ENCODE results near the gene DOK7. TPM values are rescaled to one million over a fixed set of nuclear protein-coding genes. Genes with fewer than 3 reads are reported as not detected.

The DOK7 gene
- total RNA-seq, 2 experiments from 2014 or later: not detected

DNA sequence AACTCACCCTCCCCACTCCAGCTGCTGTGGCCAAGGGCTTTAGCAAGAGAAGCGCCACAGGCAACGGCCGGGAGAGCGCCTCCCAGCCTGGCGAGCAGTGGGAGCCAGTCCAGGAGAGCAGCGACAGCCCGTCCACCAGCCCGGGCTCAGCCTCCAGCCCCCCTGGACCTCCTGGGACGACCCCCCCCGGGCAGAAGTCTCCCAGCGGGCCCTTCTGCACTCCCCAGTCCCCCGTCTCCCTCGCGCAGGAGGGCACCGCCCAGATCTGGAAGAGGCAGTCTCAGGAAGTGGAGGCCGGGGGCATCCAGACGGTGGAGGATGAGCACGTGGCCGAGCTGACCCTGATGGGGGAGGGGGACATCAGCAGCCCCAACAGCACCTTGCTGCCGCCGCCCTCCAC, 32.6 kb upstream of the DOK7 start:
- CTCF ChIA-PET: no interaction called here
- Histone ChIP-seq H3K36me3 (ENCODE audit: insufficient read depth, low read length) (no peaks in the 10 kb centered on the region), H3K4me1 (ENCODE audit: insufficient read depth, low read length) (no peaks in the 10 kb centered on the region), H3K27ac (ENCODE audit: low read depth in 1 of 2, low read length in 2 of 2) (no peak overlapping the region), H3K9me3 (ENCODE audit: control insufficient read depth in 1 of 2, insufficient read depth in 1 of 2, low read length in 2 of 2) (no peaks in the 10 kb centered on the region), H3K27me3 (ENCODE audit: control insufficient read depth in 1 of 2, insufficient read depth in 2 of 2, low read length in 2 of 2) (no peaks in the 10 kb centered on the region), H3K4me3 (ENCODE audit: low read length) (no peak overlapping the region)
- TF ChIP-seq, protein P1, sequence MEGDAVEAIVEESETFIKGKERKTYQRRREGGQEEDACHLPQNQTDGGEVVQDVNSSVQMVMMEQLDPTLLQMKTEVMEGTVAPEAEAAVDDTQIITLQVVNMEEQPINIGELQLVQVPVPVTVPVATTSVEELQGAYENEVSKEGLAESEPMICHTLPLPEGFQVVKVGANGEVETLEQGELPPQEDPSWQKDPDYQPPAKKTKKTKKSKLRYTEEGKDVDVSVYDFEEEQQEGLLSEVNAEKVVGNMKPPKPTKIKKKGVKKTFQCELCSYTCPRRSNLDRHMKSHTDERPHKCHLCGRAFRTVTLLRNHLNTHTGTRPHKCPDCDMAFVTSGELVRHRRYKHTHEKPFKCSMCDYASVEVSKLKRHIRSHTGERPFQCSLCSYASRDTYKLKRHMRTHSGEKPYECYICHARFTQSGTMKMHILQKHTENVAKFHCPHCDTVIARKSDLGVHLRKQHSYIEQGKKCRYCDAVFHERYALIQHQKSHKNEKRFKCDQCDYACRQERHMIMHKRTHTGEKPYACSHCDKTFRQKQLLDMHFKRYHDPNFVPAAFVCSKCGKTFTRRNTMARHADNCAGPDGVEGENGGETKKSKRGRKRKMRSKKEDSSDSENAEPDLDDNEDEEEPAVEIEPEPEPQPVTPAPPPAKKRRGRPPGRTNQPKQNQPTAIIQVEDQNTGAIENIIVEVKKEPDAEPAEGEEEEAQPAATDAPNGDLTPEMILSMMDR (IDR thresholded peaks at IDR 0.05): no peak
- peaks cover 16% of the 10 kb centered on the region for H3K36me3 Mint-ChIP-seq (ENCODE audit: low read depth)
- no peak overlapping the region for H3K4me3 Mint-ChIP-seq
- intact Hi-C loops (cut with DNase I, micrococcal nuclease): no loop called here
- DNase-seq: no peak
- H3K27ac Mint-ChIP-seq: no peak overlapping the region
- H3K4me1 Mint-ChIP-seq (ENCODE audit: low read depth): no peaks in the 10 kb centered on the region
- no peaks in the 10 kb centered on the region for H3K27me3 Mint-ChIP-seq
- no peaks in the 10 kb centered on the region for H3K9me3 Mint-ChIP-seq
- no peak for ATAC-seq (ENCODE audit: poor library complexity)
- POLR2A ChIA-PET: no interaction called here

DNA sequence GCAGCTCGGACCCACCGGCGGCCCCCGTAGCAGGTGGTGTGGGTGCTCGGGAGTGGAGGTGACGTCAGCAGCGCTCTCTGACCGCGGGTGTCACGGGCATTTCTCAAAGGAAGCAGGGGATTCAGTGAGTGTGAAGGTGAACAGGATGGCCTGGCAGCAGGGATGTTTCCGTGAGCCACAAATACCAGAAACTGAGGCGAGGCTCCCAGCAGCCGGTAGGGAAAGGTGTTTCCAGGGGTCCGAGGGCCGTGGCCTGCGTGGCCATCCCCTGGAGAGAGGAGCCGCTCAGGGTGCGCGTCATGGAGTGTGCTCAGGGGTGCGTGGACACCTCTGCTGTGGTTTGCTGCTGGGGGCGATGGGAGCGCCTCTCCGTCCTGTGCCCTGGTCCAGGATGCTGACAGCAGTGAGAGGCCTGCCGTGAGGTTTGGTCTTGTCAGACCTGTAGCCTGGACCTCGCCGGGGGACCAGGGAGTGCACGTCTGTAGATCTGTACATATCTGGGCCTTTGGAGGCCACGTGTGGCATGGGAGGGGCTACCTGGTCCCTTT, 31.6 kb upstream of the DOK7 start:
- Histone ChIP-seq H3K36me3 (ENCODE audit: insufficient read depth, low read length) (no peaks in the 10 kb centered on the region), H3K4me3 (ENCODE audit: low read length) (no peak overlapping the region), H3K9me3 (ENCODE audit: control insufficient read depth in 1 of 2, insufficient read depth in 1 of 2, low read length in 2 of 2) (no peaks in the 10 kb centered on the region), H3K4me1 (ENCODE audit: insufficient read depth, low read length) (no peaks in the 10 kb centered on the region), H3K27me3 (ENCODE audit: control insufficient read depth in 1 of 2, insufficient read depth in 2 of 2, low read length in 2 of 2) (no peaks in the 10 kb centered on the region), H3K27ac (ENCODE audit: low read depth in 1 of 2, low read length in 2 of 2) (no peak overlapping the region)
- ATAC-seq (ENCODE audit: poor library complexity) (no peak), DNase-seq (no peak)
- H3K4me3 Mint-ChIP-seq: no peak overlapping the region
- H3K27me3 Mint-ChIP-seq: no peaks in the 10 kb centered on the region
- H3K36me3 Mint-ChIP-seq (ENCODE audit: low read depth): peaks cover 16% of the 10 kb centered on the region
- no peaks in the 10 kb centered on the region for H3K9me3 Mint-ChIP-seq
- ChIA-PET POLR2A (no interaction called here), CTCF (no interaction called here)
- H3K27ac Mint-ChIP-seq: no peak overlapping the region
- intact Hi-C loops (cut with DNase I, micrococcal nuclease): no loop called here
- H3K4me1 Mint-ChIP-seq (ENCODE audit: low read depth): no peaks in the 10 kb centered on the region
- TF ChIP-seq, protein P1 (IDR thresholded peaks at IDR 0.05): no peak

DNA sequence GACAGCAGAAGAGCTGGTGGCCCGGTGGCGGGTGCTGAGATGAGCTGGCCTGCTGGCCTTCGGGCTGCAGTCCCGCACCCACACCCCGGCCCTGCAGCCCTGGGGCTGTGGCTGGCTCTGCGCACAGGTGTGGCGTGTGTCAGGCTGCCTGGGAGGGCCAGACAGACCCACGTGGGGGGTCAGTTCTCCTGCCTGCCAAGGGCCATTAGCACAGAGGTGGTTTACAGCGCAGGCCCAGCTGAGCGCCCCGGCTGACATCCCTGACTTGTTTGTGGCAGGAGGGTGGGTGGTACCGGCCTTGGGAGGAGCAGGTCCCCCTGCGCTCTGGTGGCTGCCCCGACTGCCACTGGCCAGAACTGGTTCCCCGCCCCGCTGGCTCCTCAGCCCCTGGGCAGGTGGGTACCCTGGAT, 30.7 kb upstream of the DOK7 start:
- no peaks in the 10 kb centered on the region for H3K27me3 ChIP-seq (ENCODE audit: control insufficient read depth in 1 of 2, insufficient read depth in 2 of 2, low read length in 2 of 2)
- H3K9me3 Mint-ChIP-seq: no peaks in the 10 kb centered on the region
- H3K27ac Mint-ChIP-seq: no peak overlapping the region
- H3K27ac ChIP-seq (ENCODE audit: low read depth in 1 of 2, low read length in 2 of 2): no peak overlapping the region
- CTCF ChIA-PET: no interaction called here
- DNase-seq (no peak), ATAC-seq (ENCODE audit: poor library complexity) (no peak)
- no peak overlapping the region for H3K4me3 ChIP-seq (ENCODE audit: low read length)
- TF ChIP-seq, protein P1 (IDR thresholded peaks at IDR 0.05): no peak
- POLR2A ChIA-PET: no interaction called here
- no peaks in the 10 kb centered on the region for H3K9me3 ChIP-seq (ENCODE audit: control insufficient read depth in 1 of 2, insufficient read depth in 1 of 2, low read length in 2 of 2)
- H3K4me3 Mint-ChIP-seq: no peak overlapping the region
- no peaks in the 10 kb centered on the region for H3K36me3 ChIP-seq (ENCODE audit: insufficient read depth, low read length)
- no peaks in the 10 kb centered on the region for H3K4me1 ChIP-seq (ENCODE audit: insufficient read depth, low read length)
- H3K36me3 Mint-ChIP-seq (ENCODE audit: low read depth): peaks cover 16% of the 10 kb centered on the region
- intact Hi-C loops (cut with DNase I, micrococcal nuclease): no loop called here
- H3K27me3 Mint-ChIP-seq: no peaks in the 10 kb centered on the region
- no peaks in the 10 kb centered on the region for H3K4me1 Mint-ChIP-seq (ENCODE audit: low read depth)

Measured in CD4-positive, alpha-beta T cell (primary cell).